ENCODE measurements around the gene TTC8. TPM values are rescaled to one million over a fixed set of nuclear protein-coding genes. Genes with fewer than 3 reads are reported as not detected.
A peak's percentile ranks its signal among the peaks of the same experiment; 100 is the strongest.
"Not testable (repeated sequence)": the region's sequence is repeated elsewhere in the genome, so short reads cannot be mapped to it uniquely, and the experiment has no call there.

Gene TTC8
- total and polyA plus RNA-seq, 5 experiments from 2014 or later, result 1.2 to 3.8 (median 1.8) TPM

DNA sequence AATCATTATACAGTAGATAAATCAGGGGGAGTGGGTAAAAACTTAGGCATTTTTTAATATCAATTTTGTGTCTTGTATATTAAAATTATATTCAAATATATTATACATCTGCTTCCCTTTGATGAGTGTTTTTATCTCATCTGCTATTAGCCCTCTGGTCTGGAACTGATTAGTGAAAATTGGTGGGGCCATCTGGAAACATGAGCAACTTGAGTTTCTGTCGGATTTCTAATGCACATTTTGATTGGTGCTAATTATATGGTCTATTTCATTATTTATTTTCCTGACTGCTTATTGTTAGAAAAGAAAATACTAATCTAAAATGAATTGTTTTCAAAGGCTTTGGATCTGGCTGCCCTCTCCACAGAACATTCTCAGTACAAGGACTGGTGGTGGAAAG lies 28.2 kb downstream of the TTC8 start:
- H3K36me3 Mint-ChIP-seq, result peaks cover 0 to 3% (median 2%) of the 10 kb centered on the region in 3 donors
- H3K27ac Mint-ChIP-seq, result no peak overlapping the region
- DNase-seq (no peak), ATAC-seq (no peak)
- H3K4me1 Mint-ChIP-seq, result no peaks in the 10 kb centered on the region
- H3K27me3 Mint-ChIP-seq, result no peaks in the 10 kb centered on the region
- H3K4me3 Mint-ChIP-seq, result no peak overlapping the region
- H3K9me3 Mint-ChIP-seq, result no peaks in the 10 kb centered on the region
- POLR2A ChIA-PET, result no interaction called here

DNA sequence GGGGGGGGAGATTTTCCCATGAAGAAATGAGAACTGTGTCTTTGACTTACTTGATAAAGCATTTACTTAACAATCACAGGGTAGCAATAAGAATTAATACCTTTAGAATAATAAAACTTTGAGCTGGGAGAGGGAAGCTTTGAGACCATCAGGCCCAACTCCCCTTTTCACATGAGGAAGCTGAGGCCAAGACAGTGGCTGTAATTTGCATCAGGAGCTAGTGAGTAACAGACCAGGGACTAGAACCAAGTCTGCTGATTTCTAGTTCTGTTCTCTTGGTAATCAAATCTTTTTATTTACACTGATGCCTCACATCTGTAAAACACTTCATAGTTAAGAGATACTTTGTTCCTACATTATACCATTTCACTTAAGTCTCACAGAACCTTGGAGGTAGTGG lies 28.7 kb downstream of the TTC8 start:
- no peaks in the 10 kb centered on the region for H3K4me1 Mint-ChIP-seq
- ATAC-seq, result no peak
- no peak for DNase-seq
- no peaks in the 10 kb centered on the region for H3K27me3 Mint-ChIP-seq
- H3K36me3 Mint-ChIP-seq, result peaks cover 0 to 3% (median 2%) of the 10 kb centered on the region in 3 donors
- H3K9me3 Mint-ChIP-seq, result no peaks in the 10 kb centered on the region
- H3K4me3 Mint-ChIP-seq, result no peak overlapping the region
- H3K27ac Mint-ChIP-seq, result no peak overlapping the region
- POLR2A ChIA-PET, result no interaction called here

DNA sequence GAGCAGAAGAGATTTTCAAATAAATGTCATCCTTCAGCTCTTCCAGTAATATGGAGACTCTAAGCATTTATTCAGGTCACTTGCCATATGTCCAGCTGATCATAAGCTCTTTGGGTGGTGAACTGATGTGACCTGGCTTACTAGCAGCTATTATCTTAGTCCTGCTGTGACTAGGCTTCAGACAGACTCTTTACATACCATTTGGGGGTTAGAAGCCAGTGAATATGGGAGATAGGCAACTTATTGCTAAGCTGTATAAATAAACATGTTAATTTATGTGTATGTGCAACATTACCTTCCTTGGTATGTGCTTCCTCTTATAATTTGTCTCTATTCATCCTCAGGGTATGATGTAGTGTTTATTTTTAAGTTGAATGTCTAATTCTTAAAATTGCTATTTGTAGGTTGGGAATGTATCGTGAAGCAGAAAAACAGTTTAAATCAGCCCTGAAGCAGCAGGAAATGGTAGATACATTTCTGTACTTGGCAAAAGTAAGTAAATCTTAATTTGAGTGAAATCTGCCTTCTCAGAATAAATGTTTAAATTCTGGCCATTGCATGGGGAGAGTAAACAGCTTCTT lies 32.4 kb downstream of the TTC8 start:
- no peaks in the 10 kb centered on the region for H3K4me1 Mint-ChIP-seq
- no peak overlapping the region for H3K4me3 Mint-ChIP-seq
- no peak for ATAC-seq
- H3K27ac Mint-ChIP-seq, result no peak overlapping the region
- DNase-seq, result no peak
- POLR2A ChIA-PET, result no interaction called here
- H3K27me3 Mint-ChIP-seq, result no peaks in the 10 kb centered on the region
- H3K9me3 Mint-ChIP-seq, result peaks cover 0 to 4% (median 0%) of the 10 kb centered on the region in 9 donors
- peaks cover 10 to 11% (median 10%) of the 10 kb centered on the region in 3 donors for H3K36me3 Mint-ChIP-seq

DNA sequence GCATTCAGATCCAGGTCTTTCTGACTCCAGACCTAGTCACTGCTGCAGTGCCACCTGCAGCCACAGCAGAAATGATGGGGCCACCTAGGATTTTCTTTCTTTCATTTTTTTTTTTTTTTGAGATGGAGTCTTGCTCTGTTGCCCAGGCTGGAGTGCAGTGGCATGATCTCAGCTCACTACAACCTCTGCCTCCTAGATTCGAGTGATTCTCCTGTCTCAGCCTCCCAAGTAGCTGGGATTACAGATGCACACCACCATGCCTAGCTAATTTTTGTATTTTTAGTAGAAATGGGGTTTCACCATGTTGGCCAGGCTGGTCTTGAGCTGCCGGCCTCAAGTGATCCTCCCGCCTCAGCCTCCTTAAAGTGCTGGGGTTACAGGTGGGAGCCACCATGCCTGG lies 33.4 kb downstream of the TTC8 start:
- H3K9me3 Mint-ChIP-seq, H3K4me1 Mint-ChIP-seq, DNase-seq, POLR2A ChIA-PET, H3K27me3 Mint-ChIP-seq, ATAC-seq, H3K27ac Mint-ChIP-seq, H3K4me3 Mint-ChIP-seq: not testable (repeated sequence)
- peaks cover 10 to 14% (median 13%) of the 10 kb centered on the region in 3 donors for H3K36me3 Mint-ChIP-seq

DNA sequence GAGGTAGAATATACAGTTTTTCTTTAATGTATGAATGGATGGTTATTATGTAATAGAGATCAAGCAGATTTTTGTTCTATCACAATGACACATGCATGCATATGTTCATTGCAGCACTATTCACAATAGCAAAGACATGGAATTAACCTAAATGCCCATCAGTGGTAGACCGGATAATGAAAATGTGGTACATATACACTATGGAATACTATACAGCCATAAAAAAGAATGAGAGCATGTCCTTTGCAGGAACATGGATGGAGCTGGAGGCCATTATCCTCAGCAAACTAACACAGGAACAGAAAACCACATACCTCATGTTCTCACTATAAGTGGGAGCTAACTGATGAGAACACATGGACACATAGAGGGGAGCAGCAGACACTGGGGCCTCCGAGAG lies 34.7 kb downstream of the TTC8 start:
- not testable (repeated sequence) for H3K27ac Mint-ChIP-seq, H3K4me1 Mint-ChIP-seq, H3K4me3 Mint-ChIP-seq, H3K27me3 Mint-ChIP-seq, DNase-seq, ATAC-seq, H3K9me3 Mint-ChIP-seq
- H3K36me3 Mint-ChIP-seq, result peaks cover 10 to 14% (median 13%) of the 10 kb centered on the region in 3 donors
- POLR2A ChIA-PET, result interaction anchor here (0.7 kb wide), 1 partner anchor 280 kb away, joined by 4 read pairs; no protein-coding TSS in a partner anchor

DNA sequence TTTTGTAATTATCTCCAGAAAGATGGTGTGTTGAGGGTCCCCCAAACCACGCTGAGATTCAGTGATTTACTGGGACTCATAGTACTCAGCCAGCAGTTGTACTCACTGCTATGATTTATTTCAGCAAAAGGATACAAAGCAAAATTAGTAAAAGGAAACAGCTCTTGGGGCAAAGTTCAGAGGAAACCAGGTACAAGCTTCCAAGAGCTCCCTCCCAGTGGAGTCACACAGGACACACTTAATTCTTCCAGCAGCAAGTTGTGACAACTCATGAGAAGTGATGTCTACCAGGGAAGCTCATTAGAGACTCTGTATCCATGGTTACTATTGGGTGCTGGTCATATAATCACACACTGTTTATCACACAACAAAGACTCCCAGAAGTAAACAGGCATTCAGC lies 38.7 kb downstream of the TTC8 start:
- Mint-ChIP-seq H3K9me3 (peaks cover 0 to 4% (median 0%) of the 10 kb centered on the region in 9 donors), H3K27me3 (no peaks in the 10 kb centered on the region), H3K36me3 (peaks cover 10 to 14% (median 10%) of the 10 kb centered on the region in 3 donors), H3K4me1 (peaks cover 0 to 2% (median 0%) of the 10 kb centered on the region in 4 donors), H3K27ac (no peak overlapping the region), H3K4me3 (no peak overlapping the region)
- POLR2A ChIA-PET, result no interaction called here
- DNase-seq, result no peak
- no peak for ATAC-seq

DNA sequence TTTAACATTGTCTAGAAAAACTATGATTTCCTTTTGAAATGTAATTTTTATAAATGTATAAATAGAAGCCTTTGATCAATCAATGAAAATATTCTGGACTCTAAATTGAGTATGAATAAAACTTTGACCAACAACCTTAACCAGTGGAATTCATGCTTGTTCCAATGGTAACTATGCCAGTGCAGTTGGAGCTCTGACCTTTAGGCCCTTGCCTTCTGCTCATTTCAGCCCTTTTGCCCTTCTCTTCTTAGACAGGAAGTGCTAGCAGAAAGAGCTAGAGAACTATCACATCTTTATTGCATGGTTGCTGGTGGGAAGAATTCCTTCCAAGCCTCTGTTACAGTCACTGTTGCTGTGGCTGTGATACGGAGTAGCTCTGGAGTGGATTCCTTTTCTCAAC lies 39.7 kb downstream of the TTC8 start:
- Mint-ChIP-seq H3K27me3 (no peaks in the 10 kb centered on the region), H3K4me1 (peaks cover 0 to 2% (median 0%) of the 10 kb centered on the region in 4 donors), H3K9me3 (peaks cover 0 to 1% (median 0%) of the 10 kb centered on the region in 9 donors), H3K27ac (no peak overlapping the region), H3K36me3 (peaks cover 6 to 11% (median 8%) of the 10 kb centered on the region in 3 donors), H3K4me3 (no peak overlapping the region)
- ATAC-seq (no peak), DNase-seq (no peak)
- POLR2A ChIA-PET, result no interaction called here

DNA sequence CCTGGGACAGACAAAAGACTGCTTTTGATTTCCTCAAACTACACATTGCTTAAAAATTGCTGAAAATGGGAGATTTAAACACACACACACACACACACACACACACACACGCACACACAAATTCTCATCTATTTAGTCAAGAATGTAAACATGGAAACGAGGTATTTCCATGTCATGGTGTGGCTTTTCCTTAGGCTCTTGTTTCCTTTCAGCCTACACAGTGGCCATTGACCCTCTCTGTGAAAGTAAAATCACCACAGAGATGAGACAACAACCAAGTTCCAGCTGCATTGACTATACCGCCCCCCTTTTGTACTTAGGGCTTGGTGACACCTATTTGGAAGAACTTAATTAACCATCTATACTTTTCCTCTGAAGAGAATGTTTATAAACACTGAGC lies 41.9 kb downstream of the TTC8 start:
- H3K4me3 Mint-ChIP-seq, result no peak overlapping the region
- H3K27ac Mint-ChIP-seq, result peak overlapping the region in 1 of 10 donors; percentile 3
- H3K36me3 Mint-ChIP-seq, result peaks cover 5 to 9% (median 8%) of the 10 kb centered on the region in 3 donors
- no peak for DNase-seq
- H3K9me3 Mint-ChIP-seq, result no peaks in the 10 kb centered on the region
- no peaks in the 10 kb centered on the region for H3K27me3 Mint-ChIP-seq
- POLR2A ChIA-PET, result no interaction called here
- no peak for ATAC-seq
- peaks cover 0 to 2% (median 0%) of the 10 kb centered on the region in 4 donors for H3K4me1 Mint-ChIP-seq

DNA sequence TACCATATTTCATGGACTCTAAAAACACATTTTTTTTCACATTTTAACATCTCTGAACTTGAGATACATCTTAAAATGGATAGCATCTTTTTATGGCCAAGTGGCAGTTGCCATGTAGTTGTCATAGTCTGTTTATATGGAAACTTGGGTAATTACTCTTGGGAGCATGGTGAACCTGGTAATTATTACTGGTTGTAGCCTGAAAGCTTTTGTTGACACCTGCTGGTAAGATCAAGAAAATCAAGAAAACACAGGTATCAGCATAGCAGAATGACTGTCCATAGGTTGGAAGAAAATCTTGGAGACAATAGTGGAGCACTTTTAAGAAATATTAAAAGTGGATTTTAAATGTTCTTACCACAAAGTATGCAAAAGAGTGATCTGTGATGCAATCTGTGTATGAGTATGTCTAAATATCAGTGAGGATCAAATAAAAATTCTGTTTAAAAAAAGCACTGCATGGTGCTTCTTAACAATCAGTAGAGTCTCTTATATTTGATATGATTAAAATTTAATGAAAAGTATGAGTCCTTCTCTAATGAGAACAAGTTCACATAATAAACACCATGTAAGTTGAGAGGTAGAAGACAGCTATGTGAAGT lies 44.2 kb downstream of the TTC8 start:
- no peak overlapping the region for H3K27ac Mint-ChIP-seq
- H3K9me3 Mint-ChIP-seq, result no peaks in the 10 kb centered on the region
- ATAC-seq (no peak), DNase-seq (peak in 3 of 10 donors; percentile 10 to 27 (median 13))
- H3K4me3 Mint-ChIP-seq, result no peak overlapping the region
- peaks cover 0 to 2% (median 0%) of the 10 kb centered on the region in 4 donors for H3K4me1 Mint-ChIP-seq
- no peaks in the 10 kb centered on the region for H3K27me3 Mint-ChIP-seq
- peaks cover 0 to 7% (median 3%) of the 10 kb centered on the region in 3 donors for H3K36me3 Mint-ChIP-seq
- POLR2A ChIA-PET, result no interaction called here

DNA sequence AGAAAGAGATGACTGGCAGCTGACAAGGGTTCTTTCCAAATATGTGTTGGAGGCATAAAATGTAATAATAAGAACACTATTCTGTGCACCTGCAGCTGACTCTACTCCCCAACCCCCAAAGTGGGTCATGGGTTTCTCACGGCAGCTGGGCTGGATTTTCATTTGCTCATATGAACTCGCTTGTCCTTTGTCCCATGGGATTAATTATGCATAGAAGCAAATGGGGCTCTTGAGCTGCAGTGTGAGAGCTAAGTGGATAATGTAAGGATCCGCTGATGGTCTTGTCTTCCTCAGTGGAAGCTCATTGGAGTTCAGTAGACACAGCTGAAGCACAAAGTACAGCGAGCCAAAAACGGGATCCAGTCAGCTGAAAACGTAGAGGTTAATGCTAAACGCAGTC lies 46.3 kb downstream of the TTC8 start:
- no peaks in the 10 kb centered on the region for H3K9me3 Mint-ChIP-seq
- H3K4me1 Mint-ChIP-seq, result no peaks in the 10 kb centered on the region
- no peak for ATAC-seq
- H3K27me3 Mint-ChIP-seq, result no peaks in the 10 kb centered on the region
- H3K36me3 Mint-ChIP-seq, result peaks cover 0 to 7% (median 3%) of the 10 kb centered on the region in 3 donors
- DNase-seq, result no peak
- POLR2A ChIA-PET, result no interaction called here
- no peak overlapping the region for H3K4me3 Mint-ChIP-seq
- H3K27ac Mint-ChIP-seq, result no peak overlapping the region

DNA sequence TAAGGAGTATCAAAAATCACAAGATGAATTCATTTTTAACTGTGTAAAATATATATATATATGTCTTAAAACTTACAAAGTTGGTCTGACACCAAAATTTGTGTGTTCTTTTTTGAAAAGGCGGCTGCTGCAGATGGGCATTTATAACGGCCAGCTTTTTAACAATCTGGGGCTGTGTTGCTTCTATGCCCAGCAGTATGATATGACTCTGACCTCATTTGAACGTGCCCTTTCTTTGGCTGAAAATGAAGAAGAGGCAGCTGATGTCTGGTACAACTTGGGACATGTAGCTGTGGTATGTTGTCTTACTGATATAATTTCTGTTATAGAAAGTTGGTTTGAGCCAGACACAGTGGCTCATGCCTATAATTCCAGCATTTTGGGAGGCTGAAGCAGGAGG lies 47.0 kb downstream of the TTC8 start:
- no peak overlapping the region for H3K4me3 Mint-ChIP-seq
- no peaks in the 10 kb centered on the region for H3K4me1 Mint-ChIP-seq
- H3K27ac Mint-ChIP-seq, result no peak overlapping the region
- H3K9me3 Mint-ChIP-seq, result no peaks in the 10 kb centered on the region
- DNase-seq (no peak), ATAC-seq (no peak)
- POLR2A ChIA-PET, result no interaction called here
- H3K27me3 Mint-ChIP-seq, result no peaks in the 10 kb centered on the region
- H3K36me3 Mint-ChIP-seq, result peaks cover 0 to 7% (median 3%) of the 10 kb centered on the region in 3 donors

DNA sequence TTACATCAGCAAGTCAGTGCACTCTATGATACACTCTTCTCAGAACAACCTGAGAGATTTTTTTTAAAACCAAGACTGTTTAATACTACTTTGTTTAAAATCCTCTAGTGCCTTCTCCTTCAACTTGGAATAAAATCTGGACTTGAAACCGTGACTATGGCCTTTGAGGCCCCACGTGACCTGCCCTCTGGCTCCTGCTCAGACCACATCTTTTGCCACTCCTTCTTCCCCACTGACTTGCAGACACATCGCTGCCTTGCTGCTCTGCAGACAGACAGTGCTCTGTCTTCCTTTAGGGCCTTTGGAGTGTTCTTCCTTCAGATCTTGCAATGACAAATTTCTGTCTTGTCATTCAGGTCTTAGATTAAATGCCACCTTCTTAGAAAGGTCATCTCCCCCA lies 48.5 kb downstream of the TTC8 start:
- Mint-ChIP-seq H3K36me3 (peaks cover 0 to 7% (median 3%) of the 10 kb centered on the region in 3 donors), H3K9me3 (no peaks in the 10 kb centered on the region), H3K27ac (peak overlapping the region in 1 of 10 donors; percentile 2), H3K4me3 (no peak overlapping the region), H3K4me1 (peaks cover 0 to 6% (median under 1%) of the 10 kb centered on the region in 4 donors), H3K27me3 (no peaks in the 10 kb centered on the region)
- ATAC-seq, result no peak
- no peak for DNase-seq
- POLR2A ChIA-PET, result no interaction called here

DNA sequence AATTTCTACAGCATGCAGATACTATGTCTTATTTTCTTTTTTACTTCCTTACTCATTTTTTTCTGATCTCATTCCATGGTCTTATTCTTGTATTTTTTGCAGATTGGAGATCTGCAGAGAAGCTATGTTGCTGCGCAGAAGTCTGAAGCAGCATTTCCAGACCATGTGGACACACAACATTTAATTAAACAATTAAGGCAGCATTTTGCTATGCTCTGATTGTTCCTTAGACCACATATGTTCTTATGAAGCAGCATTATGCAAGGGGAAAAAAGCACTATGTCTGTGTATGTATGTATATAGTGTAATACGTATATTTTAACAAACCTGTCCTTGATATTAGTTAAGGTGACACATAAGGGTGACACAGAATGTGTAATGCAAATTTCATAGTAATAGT lies 52.7 kb downstream of the TTC8 start:
- POLR2A ChIA-PET, result no interaction called here
- no peak for DNase-seq
- peaks cover 13 to 33% (median 16%) of the 10 kb centered on the region in 3 donors for H3K36me3 Mint-ChIP-seq

More for the DNA sequence above, 52.7 kb downstream of the TTC8 start:
- Mint-ChIP-seq H3K4me1 (peaks cover 0 to 6% (median under 1%) of the 10 kb centered on the region in 4 donors), H3K9me3 (peaks cover 5 to 25% (median 16%) of the 10 kb centered on the region in 9 donors), H3K4me3 (no peak overlapping the region), H3K27ac (no peak overlapping the region), H3K27me3 (peaks cover 0 to under 1% (median 0%) of the 10 kb centered on the region in 5 donors)
- no peak for ATAC-seq

All from naive thymus-derived CD8-positive, alpha-beta T cell (primary cell).